Activated CD4-positive, alpha-beta memory T cell treated with anti-CD3 and anti-CD28 coated beads for 36 hours (primary cell): ENCODE results near the gene LMO7. TPM values are rescaled to one million over a fixed set of nuclear protein-coding genes. Genes with fewer than 3 reads are reported as not detected.
"Not testable (repeated sequence)": the region's sequence is repeated elsewhere in the genome, so short reads cannot be mapped to it uniquely, and the experiment has no call there.

Experiments used
- CTCF ChIA-PET: fragments of 350-600 bp; sonication (Branson Sonifier 250); formaldehyde crosslinking; loops from one replicate; lab custom pipeline; 2021; ENCODE audit warnings: antibody characterized with exemption, inconsistent platforms; lab: Charles Lee
- POLR2A ChIA-PET: fragments of 350-600 bp; sonication (Branson Sonifier 250); formaldehyde crosslinking; loops from one replicate; lab custom pipeline; 2021; ENCODE audit warnings: antibody characterized with exemption; lab: Charles Lee
- DNase-seq: peaks from one replicate; pipeline ENCODE4 v3.0.0-alpha.2; 2020
- H3K27ac Mint-ChIP-seq: one replicate; pipeline ENCODE4 v1.8.0; 2021; ENCODE audit warnings: mixed read lengths
- H3K27me3 Mint-ChIP-seq: one replicate; pipeline ENCODE4 v1.8.0; 2021; ENCODE audit warnings: mixed read lengths
- H3K36me3 Mint-ChIP-seq: one replicate; pipeline ENCODE4 v1.8.0; 2021; ENCODE audit warnings: mixed read lengths
- H3K4me1 Mint-ChIP-seq: one replicate; pipeline ENCODE4 v1.8.0; 2021; ENCODE audit warnings: low read depth, mixed read lengths
- H3K4me3 Mint-ChIP-seq: one replicate; pipeline ENCODE4 v1.8.0; 2021; ENCODE audit warnings: mild to moderate bottlenecking, mixed read lengths
- H3K9me3 Mint-ChIP-seq: one replicate; pipeline ENCODE4 v1.8.0; 2021; ENCODE audit warnings: mixed read lengths
- intact Hi-C: fragments of 100-400 bp; cut with micrococcal nuclease; formaldehyde crosslinking; loops from one replicate; pipeline ENCODE4 v1.15.1; 2023
- total RNA-seq, 2 experiments: library from RNA; stranded (reverse); gene quantifications; one replicate each; pipeline ENCODE4 v1.2.3, GENCODE V29; 2021

Gene LMO7
- total RNA-seq, 2 experiments from 2014 or later: 7.8 to 8.7 TPM

DNA sequence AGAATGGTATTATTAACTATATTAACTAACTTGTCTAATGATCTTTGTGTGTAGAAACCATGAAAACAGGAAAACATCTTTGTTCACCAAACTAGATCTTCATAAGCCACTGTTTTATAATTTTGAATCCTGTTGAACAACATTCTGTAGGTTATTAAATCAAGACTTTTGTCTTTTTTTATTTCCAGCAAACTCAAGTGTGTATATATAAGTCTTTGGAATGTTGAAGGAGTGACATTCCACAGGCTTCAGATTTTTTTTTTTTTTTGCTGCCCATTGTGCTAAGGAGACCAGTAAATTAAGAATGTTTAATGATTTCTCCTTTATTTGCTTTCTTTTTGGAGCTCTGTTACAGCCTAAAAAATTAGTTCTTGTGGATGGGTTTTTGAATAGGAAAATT lies 89.6 kb downstream of the LMO7 start:
- intact Hi-C loops: no loop called here
- ChIA-PET CTCF (interaction anchor here (0.8 to 2.0 kb wide), 3 partner anchors 13 to 151 kb away, joined by 3 to 5 read pairs (median 3); no protein-coding TSS in a partner anchor), POLR2A (no interaction called here)
- no peak overlapping the region for H3K4me3 Mint-ChIP-seq
- H3K27ac Mint-ChIP-seq: no peak overlapping the region
- peaks cover 8% of the 10 kb centered on the region for H3K36me3 Mint-ChIP-seq
- no peaks in the 10 kb centered on the region for H3K9me3 Mint-ChIP-seq
- H3K27me3 Mint-ChIP-seq: no peaks in the 10 kb centered on the region
- no peak for DNase-seq
- no peaks in the 10 kb centered on the region for H3K4me1 Mint-ChIP-seq

DNA sequence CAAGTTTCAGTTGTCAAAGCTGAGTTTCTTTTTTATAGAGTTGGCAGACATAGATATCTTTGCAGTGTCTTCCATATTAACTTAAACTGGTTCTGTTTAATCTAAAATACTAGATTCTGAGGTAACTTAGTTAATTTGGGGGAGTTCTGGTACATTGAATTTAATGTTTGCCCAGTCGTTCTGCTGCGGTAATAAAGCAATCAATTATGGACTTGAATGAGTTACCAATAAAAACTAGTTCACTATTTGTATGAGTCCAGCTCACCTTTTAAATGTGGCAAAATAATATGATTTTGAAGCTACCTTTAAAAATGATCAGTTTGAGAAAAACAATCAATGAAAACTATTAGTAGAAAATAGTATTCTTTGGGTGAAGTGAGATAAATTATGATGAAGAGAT lies 90.2 kb downstream of the LMO7 start:
- H3K27ac Mint-ChIP-seq: no peak overlapping the region
- H3K9me3 Mint-ChIP-seq: no peaks in the 10 kb centered on the region
- H3K27me3 Mint-ChIP-seq: no peaks in the 10 kb centered on the region
- intact Hi-C loops: no loop called here
- POLR2A ChIA-PET: no interaction called here
- DNase-seq: no peak
- no peaks in the 10 kb centered on the region for H3K4me1 Mint-ChIP-seq
- CTCF ChIA-PET: interaction anchor here (0.8 to 2.0 kb wide), 2 partner anchors 12 to 31 kb away, joined by 3 to 5 read pairs; no protein-coding TSS in a partner anchor
- H3K36me3 Mint-ChIP-seq: peaks cover 11% of the 10 kb centered on the region
- no peak overlapping the region for H3K4me3 Mint-ChIP-seq

DNA sequence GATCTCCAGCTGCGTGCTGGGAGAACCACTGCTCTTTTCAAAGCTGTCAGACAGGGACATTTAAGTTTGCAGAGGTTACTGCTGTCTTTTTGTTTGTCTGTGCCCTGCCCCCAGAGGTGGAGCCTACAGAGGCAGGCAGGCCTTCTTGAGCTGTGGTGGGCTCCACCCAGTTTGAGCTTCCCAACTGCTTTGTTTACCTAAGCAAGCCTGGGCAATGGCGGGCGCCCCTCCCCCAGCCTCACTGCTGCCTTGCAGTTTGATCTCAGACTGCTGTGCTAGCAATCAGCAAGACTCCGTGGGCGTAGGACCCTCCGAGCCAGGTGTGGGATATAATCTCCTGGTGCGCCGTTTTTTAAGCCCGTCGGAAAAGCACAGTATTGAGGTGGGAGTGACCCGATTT lies 97.0 kb downstream of the LMO7 start:
- DNase-seq, H3K4me1 Mint-ChIP-seq, POLR2A ChIA-PET, H3K27ac Mint-ChIP-seq, H3K9me3 Mint-ChIP-seq, intact Hi-C loops, CTCF ChIA-PET, H3K4me3 Mint-ChIP-seq, H3K27me3 Mint-ChIP-seq: not testable (repeated sequence)
- peaks cover 19% of the 10 kb centered on the region for H3K36me3 Mint-ChIP-seq

DNA sequence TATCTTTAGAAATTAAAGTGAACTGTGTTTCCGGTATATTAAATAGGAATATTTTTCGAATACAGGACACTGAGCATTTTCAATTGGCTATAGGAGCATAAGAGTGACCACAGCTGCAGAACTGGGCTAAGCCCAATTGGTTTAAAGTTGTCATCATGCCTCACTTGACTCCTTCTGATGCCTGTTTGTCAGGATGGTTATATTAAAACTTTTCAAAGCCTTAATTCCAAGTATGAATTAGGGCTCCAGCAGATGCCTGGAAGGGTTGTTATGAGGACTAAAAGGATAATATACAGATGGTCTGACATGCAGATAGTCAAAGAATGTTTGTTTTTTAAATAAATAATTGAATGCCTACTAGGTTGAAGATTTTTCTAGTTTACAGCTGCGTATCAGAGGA lies 100.0 kb downstream of the LMO7 start:
- H3K4me3 Mint-ChIP-seq: no peak overlapping the region
- peaks cover 5% of the 10 kb centered on the region for H3K9me3 Mint-ChIP-seq
- ChIA-PET POLR2A (no interaction called here), CTCF (no interaction called here)
- no peak overlapping the region for H3K27ac Mint-ChIP-seq
- peaks cover 13% of the 10 kb centered on the region for H3K36me3 Mint-ChIP-seq
- no peaks in the 10 kb centered on the region for H3K27me3 Mint-ChIP-seq
- peaks cover 13% of the 10 kb centered on the region for H3K4me1 Mint-ChIP-seq
- intact Hi-C loops: no loop called here
- no peak for DNase-seq

DNA sequence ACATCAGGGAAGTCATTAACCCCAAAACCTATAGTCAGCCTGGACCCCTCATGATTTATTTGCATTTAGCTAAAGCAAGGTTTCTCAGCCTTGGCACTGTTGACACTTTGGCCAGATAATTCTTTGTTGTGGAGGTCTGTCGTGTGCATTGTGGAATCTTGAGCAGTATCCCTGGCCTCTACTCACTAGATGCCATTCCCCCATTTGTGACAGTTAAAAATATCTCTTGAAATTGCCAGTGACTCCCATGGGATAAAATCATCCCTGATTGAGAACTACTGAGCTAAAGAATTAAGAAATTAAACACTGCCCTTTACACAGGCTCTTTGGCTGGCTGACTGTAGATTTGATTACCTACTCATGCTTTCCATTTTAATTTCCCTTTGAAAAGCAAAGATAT lies 102.7 kb downstream of the LMO7 start:
- CTCF ChIA-PET: interaction anchor here (1.2 to 1.4 kb wide), 2 partner anchors 13 to 43 kb away, joined by 3 to 5 read pairs; no protein-coding TSS in a partner anchor
- no peak overlapping the region for H3K4me3 Mint-ChIP-seq
- peaks cover 13% of the 10 kb centered on the region for H3K4me1 Mint-ChIP-seq
- POLR2A ChIA-PET: no interaction called here
- peaks cover 9% of the 10 kb centered on the region for H3K9me3 Mint-ChIP-seq
- H3K36me3 Mint-ChIP-seq: peaks cover 8% of the 10 kb centered on the region
- intact Hi-C loops: no loop called here
- H3K27ac Mint-ChIP-seq: no peak overlapping the region
- DNase-seq: no peak
- H3K27me3 Mint-ChIP-seq: no peaks in the 10 kb centered on the region

DNA sequence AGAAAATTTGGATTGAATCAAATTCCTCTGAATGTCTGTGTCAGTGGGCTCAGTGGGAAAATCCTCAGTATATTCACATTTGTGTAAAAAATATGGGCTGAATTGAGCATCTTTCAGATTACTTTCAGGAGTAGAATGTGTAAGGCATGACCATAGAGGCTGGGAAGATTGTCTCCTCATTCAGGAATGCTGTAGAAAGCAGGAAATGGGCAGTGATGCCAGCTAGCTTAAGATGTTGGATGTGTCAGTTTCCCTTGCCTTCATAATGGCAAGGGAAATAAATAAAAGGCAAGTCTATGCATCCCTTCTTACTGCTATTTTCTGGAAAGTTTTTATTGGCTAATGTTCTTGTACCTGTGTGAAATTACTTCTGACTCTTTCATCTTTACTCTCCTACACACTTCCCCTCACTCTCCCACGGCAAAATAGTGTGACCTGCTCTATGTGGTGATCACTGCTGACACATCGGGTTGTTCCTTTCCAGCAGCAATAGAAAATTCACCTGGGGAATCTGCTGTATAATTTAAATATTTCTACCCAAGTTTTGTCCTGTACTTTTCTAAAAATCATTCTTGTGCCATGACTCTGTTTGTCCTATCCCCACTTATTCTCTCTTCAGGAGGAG lies 103.2 kb downstream of the LMO7 start:
- Mint-ChIP-seq H3K27ac (no peak overlapping the region), H3K36me3 (peaks cover 6% of the 10 kb centered on the region), H3K9me3 (peaks cover 9% of the 10 kb centered on the region), H3K4me3 (no peak overlapping the region), H3K4me1 (peaks cover 13% of the 10 kb centered on the region), H3K27me3 (no peaks in the 10 kb centered on the region)
- intact Hi-C loops: no loop called here
- POLR2A ChIA-PET: no interaction called here
- CTCF ChIA-PET: interaction anchor here (1.2 to 1.4 kb wide), 2 partner anchors 13 to 43 kb away, joined by 3 to 5 read pairs; no protein-coding TSS in a partner anchor
- no peak for DNase-seq

DNA sequence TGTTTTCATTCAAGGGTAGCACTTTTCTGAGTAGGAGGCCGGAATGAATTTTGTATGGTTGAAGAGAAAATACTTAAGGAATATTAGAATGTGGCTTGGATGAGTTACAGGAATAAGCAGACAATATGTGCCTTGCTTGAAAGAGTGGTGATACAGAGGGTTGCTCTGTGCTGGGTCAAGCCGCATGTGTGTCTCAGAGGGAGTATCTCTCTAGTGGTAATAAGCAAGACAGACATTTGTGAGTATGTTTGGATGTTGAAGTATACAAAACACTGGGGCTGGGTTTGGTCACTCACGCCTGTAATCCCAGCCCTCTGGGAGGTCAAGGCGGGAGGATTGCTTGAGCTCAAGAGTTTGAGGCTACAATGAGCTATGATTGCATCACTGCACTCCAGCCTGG lies 103.9 kb downstream of the LMO7 start:
- Mint-ChIP-seq H3K4me3 (no peak overlapping the region), H3K36me3 (peaks cover 6% of the 10 kb centered on the region), H3K27me3 (no peaks in the 10 kb centered on the region), H3K4me1 (peaks cover 13% of the 10 kb centered on the region), H3K9me3 (peaks cover 11% of the 10 kb centered on the region), H3K27ac (no peak overlapping the region)
- DNase-seq: no peak
- ChIA-PET CTCF (no interaction called here), POLR2A (no interaction called here)
- intact Hi-C loops: no loop called here

DNA sequence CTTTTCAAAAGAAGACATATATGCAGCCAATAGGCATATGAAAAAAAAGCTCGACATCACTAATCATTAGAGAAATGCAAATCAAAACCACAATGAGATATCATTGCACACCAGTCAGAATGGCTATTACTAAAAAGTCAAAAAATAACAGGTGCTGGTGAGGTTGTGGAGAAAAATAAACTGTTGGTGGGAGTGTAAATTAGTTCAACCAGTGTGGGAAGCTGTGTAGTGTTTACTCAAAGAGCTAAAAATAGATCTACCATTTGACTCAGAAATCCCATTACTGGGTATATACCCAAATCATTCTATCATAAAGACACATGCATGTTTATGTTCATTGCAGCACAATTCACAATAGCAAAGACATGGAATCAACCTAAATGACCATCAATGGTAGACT lies 106.9 kb downstream of the LMO7 start:
- H3K36me3 Mint-ChIP-seq, intact Hi-C loops, POLR2A ChIA-PET, H3K27ac Mint-ChIP-seq, DNase-seq, CTCF ChIA-PET, H3K27me3 Mint-ChIP-seq, H3K4me3 Mint-ChIP-seq: not testable (repeated sequence)
- Mint-ChIP-seq H3K9me3 (peaks cover 16% of the 10 kb centered on the region), H3K4me1 (peaks cover 13% of the 10 kb centered on the region)

DNA sequence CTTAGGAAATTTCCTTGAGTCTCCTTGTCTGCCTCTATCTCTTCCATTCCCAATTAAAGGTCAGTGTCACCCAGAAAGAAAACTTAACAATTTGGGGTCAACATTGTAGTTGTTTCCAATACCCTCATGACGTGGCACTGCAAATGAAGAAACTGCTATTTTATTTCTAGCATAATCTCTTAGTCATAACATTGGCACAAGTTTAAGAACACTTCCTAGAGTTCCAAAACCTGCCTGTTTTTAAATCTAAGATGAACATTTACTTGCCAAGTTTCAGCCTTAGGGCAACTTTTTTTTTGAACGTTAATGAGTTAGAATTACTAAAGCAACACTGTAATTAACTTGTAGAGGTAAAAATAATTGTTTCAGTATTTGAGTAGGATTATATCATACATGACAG lies 108.0 kb downstream of the LMO7 start:
- CTCF ChIA-PET: no interaction called here
- Mint-ChIP-seq H3K4me3 (no peak overlapping the region), H3K9me3 (peaks cover 16% of the 10 kb centered on the region), H3K27ac (no peak overlapping the region), H3K36me3 (peaks cover 6% of the 10 kb centered on the region), H3K27me3 (no peaks in the 10 kb centered on the region), H3K4me1 (peaks cover 6% of the 10 kb centered on the region)
- POLR2A ChIA-PET: no interaction called here
- intact Hi-C loops: no loop called here
- DNase-seq: no peak

DNA sequence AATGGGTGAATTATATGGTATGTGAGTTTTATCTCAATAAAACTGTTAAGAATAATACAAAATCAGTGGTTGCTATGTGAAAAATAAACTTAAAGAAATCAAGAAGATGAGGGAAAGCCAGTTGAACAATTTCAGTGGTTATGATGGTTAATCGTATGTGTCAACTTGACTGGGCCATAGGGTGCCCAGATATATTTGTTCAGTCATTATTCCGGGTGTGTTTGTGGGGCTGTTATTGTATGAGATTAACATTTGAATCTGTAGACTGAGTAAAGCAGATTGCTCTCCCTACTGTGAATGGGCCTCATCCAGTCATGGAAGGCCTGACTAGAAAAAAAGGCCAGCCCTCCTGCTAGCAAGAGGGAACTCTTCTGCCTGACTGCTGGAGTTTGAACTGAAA lies 109.3 kb downstream of the LMO7 start:
- H3K4me3 Mint-ChIP-seq: no peak overlapping the region
- no peak overlapping the region for H3K27ac Mint-ChIP-seq
- H3K4me1 Mint-ChIP-seq: no peaks in the 10 kb centered on the region
- H3K27me3 Mint-ChIP-seq: no peaks in the 10 kb centered on the region
- no peak for DNase-seq
- intact Hi-C loops: no loop called here
- H3K36me3 Mint-ChIP-seq: peaks cover 6% of the 10 kb centered on the region
- CTCF ChIA-PET: no interaction called here
- POLR2A ChIA-PET: no interaction called here
- peaks cover 16% of the 10 kb centered on the region for H3K9me3 Mint-ChIP-seq

DNA sequence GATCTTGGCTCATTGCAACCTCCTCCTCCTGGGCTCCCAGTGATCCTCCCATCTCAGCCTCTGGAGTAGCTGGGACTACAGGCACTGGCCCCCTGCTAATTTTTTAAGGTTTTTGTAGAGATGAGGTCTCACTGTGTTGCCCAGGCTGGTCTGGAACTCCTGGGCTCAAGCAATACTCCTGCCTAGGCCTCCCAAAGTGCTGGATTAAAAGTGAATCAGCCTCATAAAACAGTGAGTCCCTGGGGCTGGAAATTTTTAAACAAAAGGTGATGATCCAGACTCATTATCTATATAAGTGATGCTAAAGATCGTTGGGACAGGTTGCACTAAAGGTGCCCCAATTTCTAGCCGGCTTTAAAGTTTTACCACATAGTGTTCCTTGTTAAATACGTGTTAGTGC lies 112.7 kb downstream of the LMO7 start:
- H3K36me3 Mint-ChIP-seq: peaks cover 7% of the 10 kb centered on the region
- no peaks in the 10 kb centered on the region for H3K4me1 Mint-ChIP-seq
- ChIA-PET POLR2A (no interaction called here), CTCF (no interaction called here)
- H3K27me3 Mint-ChIP-seq: no peaks in the 10 kb centered on the region
- no peak for DNase-seq
- peaks cover 13% of the 10 kb centered on the region for H3K9me3 Mint-ChIP-seq
- intact Hi-C loops: no loop called here
- H3K27ac Mint-ChIP-seq: no peak overlapping the region
- H3K4me3 Mint-ChIP-seq: no peak overlapping the region

DNA sequence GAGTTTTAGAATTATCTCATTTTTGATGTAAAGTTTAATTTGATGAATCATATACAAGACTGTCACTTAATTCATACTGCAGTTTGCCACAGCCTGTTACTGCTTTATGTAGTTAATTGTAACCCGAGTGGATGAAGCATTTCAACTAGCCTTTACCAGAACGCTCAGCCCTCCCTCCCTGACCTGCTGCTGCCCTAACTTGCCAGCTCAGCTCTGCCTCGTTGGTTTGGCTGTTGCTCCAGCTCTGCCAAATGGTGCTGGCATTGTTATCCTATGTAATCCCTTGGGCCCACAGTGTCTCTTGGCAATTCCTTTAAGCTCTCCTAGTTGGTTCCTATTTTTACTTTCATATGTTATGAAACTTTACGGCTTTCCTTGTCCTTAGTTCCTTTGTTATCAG lies 113.3 kb downstream of the LMO7 start:
- intact Hi-C loops: no loop called here

DNA sequence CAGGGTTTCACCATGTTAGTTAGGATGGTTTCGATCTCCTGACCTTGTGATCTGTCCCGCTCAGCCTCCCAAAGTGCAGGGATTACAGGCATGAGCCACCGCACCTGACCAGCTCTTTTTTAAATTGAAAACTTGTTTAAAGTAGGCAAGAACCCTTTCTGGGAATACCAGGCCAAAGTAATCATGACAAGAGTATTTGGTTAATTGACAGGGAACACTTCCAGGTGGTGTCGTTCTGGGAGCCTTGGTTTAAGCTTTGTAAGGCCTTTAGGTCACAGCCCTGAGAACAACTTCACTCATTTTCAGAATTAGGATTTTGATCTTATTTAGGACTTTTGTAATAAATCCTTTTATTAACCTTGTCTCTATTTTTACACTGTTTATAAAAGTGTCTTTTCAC lies 115.2 kb downstream of the LMO7 start:
- Mint-ChIP-seq H3K36me3 (peaks cover 11% of the 10 kb centered on the region), H3K4me1 (peaks cover 8% of the 10 kb centered on the region), H3K4me3 (no peak overlapping the region), H3K9me3 (peaks cover 13% of the 10 kb centered on the region), H3K27ac (no peak overlapping the region), H3K27me3 (no peaks in the 10 kb centered on the region)
- no peak for DNase-seq
- ChIA-PET CTCF (interaction anchor here (0.7 to 1.2 kb wide), 2 partner anchors 9 to 56 kb away, joined by 3 to 4 read pairs; no protein-coding TSS in a partner anchor), POLR2A (no interaction called here)
- intact Hi-C loops: no loop called here

More for the DNA sequence above, 113.3 kb downstream of the LMO7 start:
- Mint-ChIP-seq H3K27me3 (no peaks in the 10 kb centered on the region), H3K4me3 (no peak overlapping the region), H3K27ac (no peak overlapping the region), H3K9me3 (peaks cover 18% of the 10 kb centered on the region), H3K36me3 (peaks cover 11% of the 10 kb centered on the region), H3K4me1 (no peaks in the 10 kb centered on the region)
- ChIA-PET POLR2A (no interaction called here), CTCF (no interaction called here)
- no peak for DNase-seq
